HepG2 (cell line): ENCODE measurements around the gene SPPL2B. TPM values are rescaled to one million over a fixed set of nuclear protein-coding genes. Genes with fewer than 3 reads are reported as not detected.

Source experiments
- NPAS2 ChIP-seq: sonication (generic); formaldehyde crosslinking; IDR thresholded peaks from 2 replicates; pipeline ENCODE4 v1.8.0; 2022; ENCODE audit warnings: mild to moderate bottlenecking, missing genetic modification reagents, borderline replicate concordance
- NR2F2 ChIP-seq: IDR thresholded peaks from 2 replicates; pipeline ENCODE4 v1.6.1; 2012; ENCODE audit warnings: low read depth, inconsistent platforms, borderline replicate concordance
- POLR2G ChIP-seq: fragments of 200-400 bp; formaldehyde crosslinking; IDR thresholded peaks from 2 replicates; pipeline ENCODE4 v1.6.1; 2018; ENCODE audit warnings: mild to moderate bottlenecking, low read depth, low read length, moderate library complexity
- PTBP1 ChIP-seq: fragments of 200-400 bp; formaldehyde crosslinking; IDR thresholded peaks from 2 replicates; pipeline ENCODE4 v1.6.1; 2018; ENCODE audit warnings: low read length, low read depth; ENCODE audit not compliant: poor library complexity, severe bottlenecking
- RBFOX2 ChIP-seq: fragments of 200-400 bp; formaldehyde crosslinking; IDR thresholded peaks from 2 replicates; pipeline ENCODE4 v1.6.1; 2017; ENCODE audit warnings: low read depth, mild to moderate bottlenecking, low read length
- XRCC5 ChIP-seq: fragments of 200-400 bp; formaldehyde crosslinking; optimal IDR thresholded peaks from 2 replicates; pipeline ENCODE3; 2017; ENCODE audit warnings: mild to moderate bottlenecking, low read length
- YY1 ChIP-seq: IDR thresholded peaks from 2 replicates; pipeline ENCODE4 v1.6.1; 2011; ENCODE audit warnings: low read length, low read depth, moderate library complexity, mild to moderate bottlenecking; ENCODE audit not compliant: insufficient read depth, insufficient replicate concordance
- ZBTB21 ChIP-seq: sonication (generic); formaldehyde crosslinking; IDR thresholded peaks from 2 replicates; pipeline ENCODE4 v1.4.0; 2020; ENCODE audit warnings: missing genetic modification reagents
- ZBTB33 ChIP-seq: sonication (generic); formaldehyde crosslinking; IDR thresholded peaks from 2 replicates; pipeline ENCODE4 v1.4.0; 2020; ENCODE audit warnings: missing genetic modification reagents
- ZKSCAN5 ChIP-seq: sonication (generic); formaldehyde crosslinking; IDR thresholded peaks from 2 replicates; pipeline ENCODE4 v1.5.1; 2020; ENCODE audit warnings: mild to moderate bottlenecking, missing genetic modification reagents
- ZMAT3 ChIP-seq: sonication (generic); formaldehyde crosslinking; conservative IDR thresholded peaks from 2 replicates; pipeline ENCODE4 v1.7.0; 2021; ENCODE audit warnings: missing genetic modification reagents
- ZNF30 ChIP-seq: sonication (generic); formaldehyde crosslinking; IDR thresholded peaks from 2 replicates; pipeline ENCODE4 v1.5.0; 2020; ENCODE audit warnings: mild to moderate bottlenecking, missing genetic modification reagents
- ZNF318 ChIP-seq: sonication (generic); formaldehyde crosslinking; IDR thresholded peaks from 2 replicates; pipeline ENCODE4 v1.4.0; 2020; ENCODE audit warnings: mild to moderate bottlenecking, missing genetic modification reagents
- ZNF430 ChIP-seq: sonication (generic); formaldehyde crosslinking; IDR thresholded peaks from 2 replicates; pipeline ENCODE4 v1.9.0; 2021; ENCODE audit warnings: mild to moderate bottlenecking, missing genetic modification reagents
- ZNF552 ChIP-seq: sonication (generic); formaldehyde crosslinking; IDR thresholded peaks from 2 replicates; pipeline ENCODE4 v1.9.0; 2022; ENCODE audit warnings: missing genetic modification reagents, mild to moderate bottlenecking, borderline replicate concordance
- ZNF841 ChIP-seq: sonication (generic); formaldehyde crosslinking; IDR thresholded peaks from 2 replicates; pipeline ENCODE4 v1.8.1; 2023; ENCODE audit warnings: missing genetic modification reagents, borderline replicate concordance
- ZSCAN30 ChIP-seq: sonication (generic); formaldehyde crosslinking; IDR thresholded peaks from 2 replicates; pipeline ENCODE4 v1.5.0; 2020; ENCODE audit warnings: mild to moderate bottlenecking, missing genetic modification reagents
- polyA plus RNA-seq, 8 experiments: library from polyadenylated mRNA; depleted of rRNA in 3 of 8; stranded (reverse) in 7 of 8; unstranded in 1 of 8; fragments of >200 nt; fragmentation: Illumina TruSeq in 4 of 8; extraction: Trizol in 4 of 8; gene quantifications; 2 replicates each; pipeline versions ENCODE4 v1.2.1 to v1.2.3, GENCODE V29; 2011 to 2016; ENCODE audit warnings: low read depth in 4 of 8, missing spikeins in 1 of 8, mixed read lengths in 1 of 8; ENCODE audit not compliant: insufficient read depth in 1 of 8
- total RNA-seq, 5 experiments: library from RNA; depleted of rRNA; stranded (reverse); fragments of >200 nt; fragmentation: Illumina TruSeq; extraction: Trizol; gene quantifications; 2 replicates each; pipeline ENCODE4 v1.2.3, GENCODE V29; 2016; ENCODE audit warnings: low read depth in 1 of 5
- TF ChIP-seq, protein P1 (sequence below): IDR thresholded peaks from 2 replicates; pipeline ENCODE4 v1.6.1; 2018; ENCODE audit warnings: missing genetic modification reagents

The SPPL2B gene
- total and polyA plus RNA-seq, 2 of the 13 experiments (the other 11 are each of a cell fraction or from before 2014, with no cell fraction given), result 14.9 to 15.2 TPM

- TF ChIP-seq ZNF430 (CRISPR knock-in tag) (peak; percentile 48; the same call in 1 of the 2 replicates), ZNF841 (CRISPR knock-in tag) (no peak), ZBTB33 (peak; percentile 81), ZBTB21 (CRISPR knock-in tag) (peak; percentile 12; the same call in 1 of the 2 replicates), YY1 (no peak), NPAS2 (CRISPR knock-in tag) (no peak), ZNF318 (CRISPR knock-in tag) (no peak), ZMAT3 (CRISPR knock-in tag) (0 out of 2 replicates have a peak, but pooled peaks have one; percentile 44), ZSCAN30 (CRISPR knock-in tag) (no peak), XRCC5 (peak; percentile 90), NR2F2 (no peak), ZNF552 (no peak), ZNF30 (no peak), ZKSCAN5 (CRISPR knock-in tag) (no peak), RBFOX2 (no peak), POLR2G (no peak), PTBP1 (no peak)
- TF ChIP-seq, protein P1, sequence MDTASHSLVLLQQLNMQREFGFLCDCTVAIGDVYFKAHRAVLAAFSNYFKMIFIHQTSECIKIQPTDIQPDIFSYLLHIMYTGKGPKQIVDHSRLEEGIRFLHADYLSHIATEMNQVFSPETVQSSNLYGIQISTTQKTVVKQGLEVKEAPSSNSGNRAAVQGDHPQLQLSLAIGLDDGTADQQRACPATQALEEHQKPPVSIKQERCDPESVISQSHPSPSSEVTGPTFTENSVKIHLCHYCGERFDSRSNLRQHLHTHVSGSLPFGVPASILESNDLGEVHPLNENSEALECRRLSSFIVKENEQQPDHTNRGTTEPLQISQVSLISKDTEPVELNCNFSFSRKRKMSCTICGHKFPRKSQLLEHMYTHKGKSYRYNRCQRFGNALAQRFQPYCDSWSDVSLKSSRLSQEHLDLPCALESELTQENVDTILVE (CRISPR knock-in tag), result 0 out of 2 replicates have a peak, but pooled peaks have one; percentile 60
Observed at GRCh38 chr19:2315818-2316353, 12.6 kb upstream of the SPPL2B start (continued).
